C1 segment of cervical spinal cord (tissue), 14 donors: ENCODE data around the gene ZNF148.
"Not testable (repeated sequence)": the region's sequence is repeated elsewhere in the genome, so short reads cannot be mapped to it uniquely, and the experiment has no call there.

Experiments used
- DNase-seq, 14 donors: peaks; one replicate each; lab custom pipeline; 2025; lab: John Stamatoyannopoulos, UW

The ZNF148 gene, protein sequence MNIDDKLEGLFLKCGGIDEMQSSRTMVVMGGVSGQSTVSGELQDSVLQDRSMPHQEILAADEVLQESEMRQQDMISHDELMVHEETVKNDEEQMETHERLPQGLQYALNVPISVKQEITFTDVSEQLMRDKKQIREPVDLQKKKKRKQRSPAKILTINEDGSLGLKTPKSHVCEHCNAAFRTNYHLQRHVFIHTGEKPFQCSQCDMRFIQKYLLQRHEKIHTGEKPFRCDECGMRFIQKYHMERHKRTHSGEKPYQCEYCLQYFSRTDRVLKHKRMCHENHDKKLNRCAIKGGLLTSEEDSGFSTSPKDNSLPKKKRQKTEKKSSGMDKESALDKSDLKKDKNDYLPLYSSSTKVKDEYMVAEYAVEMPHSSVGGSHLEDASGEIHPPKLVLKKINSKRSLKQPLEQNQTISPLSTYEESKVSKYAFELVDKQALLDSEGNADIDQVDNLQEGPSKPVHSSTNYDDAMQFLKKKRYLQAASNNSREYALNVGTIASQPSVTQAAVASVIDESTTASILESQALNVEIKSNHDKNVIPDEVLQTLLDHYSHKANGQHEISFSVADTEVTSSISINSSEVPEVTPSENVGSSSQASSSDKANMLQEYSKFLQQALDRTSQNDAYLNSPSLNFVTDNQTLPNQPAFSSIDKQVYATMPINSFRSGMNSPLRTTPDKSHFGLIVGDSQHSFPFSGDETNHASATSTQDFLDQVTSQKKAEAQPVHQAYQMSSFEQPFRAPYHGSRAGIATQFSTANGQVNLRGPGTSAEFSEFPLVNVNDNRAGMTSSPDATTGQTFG

DNA sequence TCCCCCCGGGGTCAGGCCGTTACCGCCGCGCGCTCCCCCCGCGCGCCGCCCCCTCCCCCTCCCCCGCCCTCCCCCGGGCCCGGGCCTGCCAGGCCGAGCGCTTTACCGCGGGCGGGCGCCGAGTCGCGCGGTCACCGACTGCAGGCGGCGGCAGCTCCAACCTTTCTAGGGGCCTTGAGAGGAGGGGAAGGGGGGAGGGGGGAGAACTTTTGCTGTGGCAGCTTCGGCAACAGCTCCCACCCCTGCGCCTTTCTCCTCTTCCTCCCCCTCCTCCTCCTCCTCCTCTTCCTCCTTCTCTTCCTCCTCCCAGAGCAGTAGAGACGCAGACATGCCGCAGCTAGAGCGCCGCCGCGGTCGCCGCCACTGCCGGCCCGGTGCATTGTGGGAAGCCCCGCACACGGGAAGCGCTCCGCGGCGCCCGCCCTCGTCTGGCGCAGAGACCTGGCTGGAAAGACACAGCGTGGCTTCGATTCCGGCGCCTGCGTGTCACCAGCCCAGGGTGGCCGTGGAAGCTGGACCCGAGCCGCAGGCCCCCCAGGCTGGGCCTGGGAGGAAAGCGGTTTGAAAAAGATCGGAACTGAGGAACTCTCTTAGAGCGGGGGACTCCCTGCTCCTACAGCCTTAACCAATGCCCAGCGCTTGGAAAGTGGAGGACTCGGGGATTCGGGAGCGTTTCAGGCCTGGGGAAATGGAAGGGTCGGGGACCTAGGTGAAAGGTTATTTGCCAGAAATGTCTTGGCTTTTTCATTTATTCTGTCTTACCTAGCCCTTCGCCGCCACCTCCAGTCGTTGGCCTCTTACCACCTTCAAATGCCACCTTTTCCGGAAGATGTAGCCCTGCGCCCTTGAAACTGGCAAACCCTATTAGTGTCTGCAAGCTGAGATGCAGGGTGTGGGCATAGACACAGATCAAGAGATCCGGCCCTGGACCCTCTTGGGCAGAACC, at the start of gene ZNF148:
TSS of gene ZNF148 (minus strand) at position 330 of the 946 bp plus-strand sequence. CDS start 61,685 bp downstream, outside the sequence.
- peak; percentile 50 to 95 (median 88) for DNase-seq

DNA sequence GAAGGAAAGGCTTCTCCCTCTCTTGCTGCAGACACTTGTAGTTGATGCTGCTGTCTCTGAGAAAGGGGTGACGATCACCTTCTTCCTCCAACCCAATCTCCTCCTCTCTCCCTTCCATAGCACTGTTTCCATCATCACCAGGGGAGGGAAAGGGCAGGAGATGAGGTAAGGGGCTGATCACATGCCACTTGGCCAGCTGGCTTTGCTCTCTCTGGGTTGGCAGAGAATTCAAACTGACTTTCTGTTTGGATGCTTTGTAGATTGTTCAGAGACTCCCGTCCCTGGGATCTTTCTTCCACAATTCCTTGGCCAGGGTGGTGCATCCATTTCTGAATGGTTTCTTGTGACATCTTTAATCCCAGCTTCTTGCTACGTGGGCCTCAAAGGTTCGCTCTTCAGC, 43.2 kb upstream of the ZNF148 start:
- DNase-seq: no peak

- DNase-seq: no peak
These were observed 41.1 kb upstream of the ZNF148 start for GRCh38 chr3:125416235-125416634.

DNA sequence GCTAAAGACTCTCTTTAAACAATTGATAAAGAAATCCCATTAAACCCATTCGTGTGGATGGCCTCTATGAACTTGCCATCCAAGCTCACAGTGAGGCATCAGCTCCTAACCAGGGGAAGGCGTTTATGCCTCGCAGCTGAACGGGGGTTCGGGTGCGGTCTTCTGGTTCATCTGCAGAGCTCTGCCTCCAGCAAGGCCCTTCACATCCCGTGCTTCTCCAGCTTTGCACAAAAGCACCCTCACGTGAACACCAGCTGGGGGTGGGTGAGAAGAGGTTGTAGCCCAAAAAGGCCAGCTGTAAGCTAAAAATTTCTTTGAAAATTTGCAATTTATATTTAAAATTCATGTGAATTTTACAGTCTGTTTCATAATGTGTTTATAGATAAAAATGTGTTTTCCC, 39.5 kb upstream of the ZNF148 start:
- DNase-seq: no peak

DNA sequence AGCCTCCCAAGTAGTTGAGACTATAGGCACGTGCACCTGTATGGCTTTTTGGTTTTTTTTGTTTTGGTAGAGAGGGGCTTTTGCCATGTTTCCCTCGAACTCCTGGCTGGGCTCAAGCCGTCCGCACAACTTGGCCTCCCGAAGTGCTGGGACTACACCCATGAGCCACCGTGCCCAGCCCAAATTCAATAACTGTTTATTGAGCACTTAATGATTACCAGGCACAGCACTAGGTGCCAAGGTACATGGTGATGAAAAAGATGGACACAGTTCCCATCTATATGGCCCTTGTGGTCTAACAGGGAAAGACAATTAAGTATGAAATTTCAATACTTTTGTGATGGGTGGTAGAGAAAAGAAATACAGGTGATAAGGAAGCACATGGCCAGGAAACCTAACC, 35.8 kb upstream of the ZNF148 start:
- DNase-seq: no peak

DNA sequence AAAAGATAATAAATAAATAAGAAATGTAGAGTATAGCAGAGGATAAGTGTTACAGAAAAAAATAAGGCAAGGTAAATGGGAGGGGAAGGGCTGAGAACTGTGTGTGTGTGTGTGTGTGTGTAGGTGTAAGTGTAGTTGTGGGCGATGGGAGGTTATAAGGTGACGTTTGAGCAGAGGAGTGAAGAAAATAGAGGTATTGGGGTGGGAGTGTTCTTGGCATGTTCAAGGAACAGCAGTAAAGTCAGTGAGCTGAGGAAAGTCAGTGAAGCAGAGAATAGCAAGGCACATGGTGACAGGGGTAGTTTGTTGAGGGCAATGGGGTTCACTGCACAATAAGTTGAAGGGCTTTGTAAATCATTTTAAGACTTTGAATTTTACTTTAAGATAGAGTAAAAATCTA, 30.9 kb upstream of the ZNF148 start:
- no peak for DNase-seq

- not testable (repeated sequence) for DNase-seq
These were observed 30.4 kb upstream of the ZNF148 start for GRCh38 chr3:125405515-125405914.

DNA sequence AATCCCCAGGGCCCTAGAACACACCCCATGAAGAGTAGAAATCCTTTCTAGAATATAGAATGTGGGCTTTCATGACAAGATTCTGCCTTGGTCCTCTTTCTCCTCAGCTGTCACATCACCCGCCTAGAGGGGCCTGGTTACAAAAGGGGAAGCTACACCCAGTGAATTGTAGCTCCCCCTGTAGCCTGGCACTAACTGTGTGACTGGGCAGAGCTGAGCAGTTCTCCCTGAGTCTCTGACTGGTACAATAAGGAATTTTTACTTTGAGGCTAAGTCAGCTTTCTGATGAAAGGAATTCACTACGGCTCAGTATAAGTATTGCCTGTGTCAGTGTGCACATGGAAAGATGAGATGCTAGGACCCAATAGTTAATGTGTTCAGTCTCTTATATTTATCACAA, 28.7 kb upstream of the ZNF148 start:
- peak in 2 of 14 donors; percentile 2 to 3 for DNase-seq

DNA sequence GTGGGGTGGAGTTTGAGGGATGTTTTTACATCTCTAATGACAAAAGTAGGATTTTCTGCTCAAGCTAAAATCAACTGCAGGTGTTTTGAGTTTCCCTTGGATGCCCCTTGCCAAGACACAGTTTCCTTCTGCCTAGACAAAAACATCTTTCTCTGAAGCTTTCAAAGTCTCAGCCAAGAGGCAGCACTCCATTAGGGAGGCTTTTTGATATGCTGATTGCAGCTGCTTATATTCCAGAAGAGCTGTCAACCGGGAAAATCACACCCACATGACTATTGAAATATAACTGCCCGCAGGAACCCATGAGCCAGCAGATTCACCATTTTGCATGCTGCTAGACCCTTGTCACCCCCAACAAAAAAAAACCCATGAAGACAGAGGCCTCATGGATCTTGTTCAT, 27.5 kb upstream of the ZNF148 start:
- no peak for DNase-seq

DNA sequence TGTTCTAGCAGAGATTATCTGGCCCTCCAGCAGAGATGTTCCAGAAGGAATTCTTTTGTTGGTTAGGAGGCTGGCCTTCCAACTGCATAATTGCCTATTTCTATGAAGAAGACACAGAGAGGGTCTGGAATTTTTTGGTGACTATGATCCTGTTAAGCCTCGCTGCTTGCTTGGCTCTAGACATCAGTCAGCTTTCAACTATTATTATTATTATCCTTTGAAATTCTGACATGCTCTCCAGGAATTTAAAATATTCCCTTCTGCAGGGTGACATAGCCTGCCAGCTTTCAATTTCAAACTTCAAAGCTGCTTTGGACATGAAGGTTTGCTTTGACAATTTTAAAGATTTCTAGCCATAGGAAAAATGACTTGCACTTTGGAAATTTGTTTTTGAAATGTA, 26.3 kb upstream of the ZNF148 start:
- DNase-seq: no peak

- DNase-seq: no peak
These were observed 23.8 kb upstream of the ZNF148 start for GRCh38 chr3:125398952-125399351.

DNA sequence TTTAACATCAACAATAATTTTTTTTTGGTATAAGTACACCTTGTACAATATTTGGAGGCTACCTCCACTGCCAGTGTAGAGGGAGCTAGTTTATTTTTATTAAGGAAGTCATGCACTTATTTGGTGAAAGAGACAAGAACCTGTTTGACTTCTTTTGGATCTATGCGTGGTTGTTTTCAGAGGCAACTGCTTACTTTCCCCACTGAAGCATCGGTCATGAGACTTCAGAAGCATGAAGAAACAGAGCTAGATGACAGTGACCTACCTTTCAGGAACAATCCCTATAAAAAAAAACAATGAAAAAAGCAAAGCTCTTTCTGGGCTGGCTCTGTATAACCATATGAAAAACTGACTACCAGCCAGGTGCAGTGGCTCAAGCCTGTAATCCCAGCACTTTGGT, 20.0 kb upstream of the ZNF148 start:
- no peak for DNase-seq

DNA sequence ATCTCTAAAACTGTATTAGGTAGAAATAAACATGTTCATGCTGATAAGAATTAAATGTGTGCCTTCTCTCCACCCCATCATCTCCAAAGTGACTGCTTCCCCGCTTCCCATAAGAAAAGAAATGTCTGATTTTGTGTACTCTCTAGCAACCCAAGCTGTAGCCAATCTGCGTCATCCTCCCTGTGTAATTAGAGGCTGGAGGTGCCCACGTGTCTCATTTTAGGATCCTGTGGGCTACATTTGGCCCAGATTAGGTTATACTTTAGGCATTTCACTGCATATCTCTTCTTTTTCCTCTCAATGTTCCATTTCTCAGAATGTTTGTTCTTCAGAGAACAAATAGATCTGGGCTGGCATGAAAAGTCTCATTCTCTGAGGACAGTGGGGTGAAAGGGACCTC, 19.3 kb upstream of the ZNF148 start:
- DNase-seq: no peak

DNA sequence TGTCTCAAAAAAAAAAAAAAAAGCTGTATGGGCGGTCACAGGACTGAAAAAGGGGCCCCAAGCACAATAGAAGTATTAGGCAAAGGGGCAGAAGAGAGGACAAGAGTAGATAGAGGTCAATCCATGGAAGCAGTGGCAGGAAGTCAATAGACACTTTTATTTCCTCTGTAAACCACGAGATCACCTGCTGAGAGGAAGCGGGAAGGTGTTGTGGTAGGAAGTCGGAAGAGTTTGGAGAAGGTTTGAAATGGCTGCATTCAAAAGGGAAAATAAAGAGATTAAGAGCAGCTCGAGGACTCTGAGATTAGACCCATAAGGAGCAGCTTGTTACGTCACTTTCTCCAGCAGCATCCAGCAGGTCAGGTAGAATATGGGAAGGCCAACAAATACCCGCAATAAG, 14.2 kb upstream of the ZNF148 start:
- DNase-seq: no peak

DNA sequence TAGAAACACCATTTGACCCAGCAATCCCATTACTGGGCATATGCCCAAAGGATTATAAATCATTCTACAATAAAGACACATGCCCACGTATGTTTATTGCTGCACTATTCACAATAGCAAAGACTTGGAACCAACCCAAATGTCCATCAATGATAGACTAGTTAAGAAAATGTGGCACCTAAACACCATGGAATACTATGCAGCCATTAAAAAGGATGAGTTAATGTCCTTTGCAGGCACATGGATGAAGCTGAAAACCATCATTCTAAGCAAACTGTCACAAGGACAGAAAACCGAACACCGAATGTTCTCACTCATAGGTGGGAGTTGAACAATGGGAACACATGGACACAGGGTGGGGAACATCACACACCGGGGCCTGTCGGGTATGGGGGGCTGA, 13.2 kb upstream of the ZNF148 start:
- DNase-seq: not testable (repeated sequence)

DNA sequence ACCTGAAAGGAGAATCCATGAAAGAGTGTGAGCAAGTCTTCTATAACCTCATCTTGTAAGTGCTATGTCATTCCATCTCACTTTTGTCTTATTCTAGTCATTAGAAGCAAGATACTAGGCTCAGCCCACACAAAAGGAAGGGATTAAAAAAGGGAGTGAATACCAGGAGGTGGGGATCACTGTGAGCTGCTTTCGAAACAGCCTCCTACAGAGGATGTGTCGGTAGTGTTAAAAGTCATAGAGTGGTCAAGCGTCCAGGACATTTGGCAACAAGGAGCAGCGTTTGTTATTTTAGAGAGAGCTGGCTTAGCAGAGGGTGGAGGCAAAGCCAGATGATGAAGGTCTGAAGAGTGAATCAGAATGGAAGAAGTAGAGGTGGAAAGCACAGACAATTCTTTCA, 11.7 kb upstream of the ZNF148 start:
- DNase-seq: no peak

DNA sequence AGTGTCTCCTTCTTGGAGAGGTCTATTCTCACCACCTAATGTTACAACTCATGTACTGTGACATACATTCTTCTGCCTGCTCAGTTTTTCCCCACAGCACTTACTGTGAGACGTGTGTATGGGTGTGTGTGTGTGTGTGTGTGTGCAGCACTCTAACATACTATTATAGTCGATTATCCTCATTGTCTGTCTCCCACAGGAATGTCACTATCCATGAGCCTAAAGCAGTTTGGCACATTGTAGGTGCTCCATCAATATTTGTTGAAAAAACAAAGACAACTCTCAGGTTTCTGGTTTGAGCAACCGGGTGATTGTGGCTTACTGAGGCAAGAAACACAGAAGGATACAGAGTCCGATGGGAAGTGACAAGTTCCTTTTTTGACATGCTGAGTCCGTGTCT, 8.6 kb upstream of the ZNF148 start:
- DNase-seq: no peak

GRCh38 chr3:125382298-125382697, 7.2 kb upstream of the ZNF148 start:
- no peak for DNase-seq

DNA sequence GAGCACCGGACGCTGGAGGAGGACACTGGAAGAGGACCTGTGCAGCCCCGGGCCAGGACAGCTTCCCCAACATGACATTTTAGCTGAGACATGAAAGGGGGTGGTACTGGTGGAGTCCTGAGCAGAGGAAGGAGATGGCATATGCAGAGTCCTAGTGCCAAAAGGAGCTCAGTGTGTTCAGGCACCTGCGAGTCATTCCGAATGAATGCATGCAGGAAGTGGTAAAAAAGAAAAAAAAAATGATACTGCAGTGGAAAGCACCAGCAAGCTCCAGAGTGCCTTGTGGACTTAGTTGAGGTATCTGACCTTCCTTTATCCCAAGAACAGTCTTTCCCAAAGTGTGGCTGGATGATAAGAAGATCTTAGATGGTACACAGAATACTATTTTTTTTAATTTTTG, 6.6 kb upstream of the ZNF148 start:
- DNase-seq: no peak

DNA sequence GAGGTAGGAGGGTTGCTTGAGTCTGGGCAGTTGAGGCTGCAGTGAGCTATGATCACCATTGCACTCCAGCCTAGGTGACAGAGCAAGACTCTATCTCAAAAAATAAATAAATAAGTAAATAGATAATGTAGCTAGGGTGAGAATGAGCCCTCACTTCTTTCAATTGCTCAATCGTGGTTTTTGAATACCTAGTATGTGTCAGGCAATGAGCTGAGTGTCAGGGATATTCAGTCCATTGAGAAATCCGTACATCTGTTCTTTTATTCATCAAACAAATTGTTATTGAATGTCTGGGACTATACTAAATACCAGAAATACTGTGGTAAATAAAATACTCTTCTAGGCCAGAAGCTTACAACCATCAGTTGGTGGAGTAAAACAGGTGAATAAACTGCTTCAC, 6.2 kb upstream of the ZNF148 start:
- no peak for DNase-seq

DNA sequence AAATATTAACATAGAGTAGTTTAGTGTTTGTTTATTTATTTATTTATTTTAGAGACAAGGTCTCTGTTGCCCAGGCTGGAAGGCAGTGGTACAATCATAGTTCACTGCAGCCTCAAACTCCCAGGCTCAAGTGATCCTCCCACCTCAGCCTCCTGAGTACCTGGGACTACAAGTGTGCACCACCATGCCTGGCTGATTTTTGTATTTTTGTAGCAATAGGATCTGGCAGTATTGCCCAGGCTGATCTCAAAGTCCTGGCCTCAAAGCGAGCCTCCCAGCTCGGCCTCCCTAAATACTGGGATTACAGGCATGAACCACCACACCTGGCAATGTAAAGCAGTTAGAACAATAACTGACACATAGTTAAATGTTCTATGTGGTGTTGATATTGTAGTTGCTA, 4.4 kb upstream of the ZNF148 start:
- no peak for DNase-seq

- no peak for DNase-seq
These were observed 3.6 kb upstream of the ZNF148 start for GRCh38 chr3:125378762-125379161.
